Neuronal stem cell (in vitro differentiated cells): ENCODE measurements around the gene AGAP1.

Experiments
- DNase-seq: peaks from one replicate; pipeline ENCODE4 v3.0.0-alpha.2; 2013; ENCODE audit warnings: low spot score
- H2AFZ ChIP-seq: one replicate; pipeline ENCODE4 v1.6.1; 2013; ENCODE audit warnings: mild to moderate bottlenecking, low read length, inconsistent platforms
- H2AK5ac ChIP-seq: 2 replicates; pipeline ENCODE4 v1.6.1; 2013; ENCODE audit warnings: low read depth, mild to moderate bottlenecking, inconsistent platforms, low read length, moderate library complexity, mixed read lengths
- H2BK120ac ChIP-seq: 2 replicates; pipeline ENCODE4 v1.6.1; 2013; ENCODE audit warnings: low read depth, mild to moderate bottlenecking, inconsistent platforms, low read length, moderate library complexity, mixed read lengths
- H2BK12ac ChIP-seq: one replicate; pipeline ENCODE4 v1.6.1; 2013; ENCODE audit warnings: low read length, inconsistent platforms
- H2BK15ac ChIP-seq: 2 replicates; pipeline ENCODE4 v1.6.1; 2013; ENCODE audit warnings: mild to moderate bottlenecking, low read length, inconsistent platforms, mixed read lengths
- H2BK5ac ChIP-seq: one replicate; pipeline ENCODE4 v1.6.1; 2013; ENCODE audit warnings: inconsistent platforms, mild to moderate bottlenecking, low read length, moderate library complexity
- H3K14ac ChIP-seq: one replicate; pipeline ENCODE4 v1.6.1; 2013; ENCODE audit warnings: low read length, inconsistent platforms
- H3K18ac ChIP-seq: 2 replicates; pipeline ENCODE4 v1.6.1; 2013; ENCODE audit warnings: low read length, inconsistent platforms
- H3K23ac ChIP-seq: 2 replicates; pipeline ENCODE4 v1.6.1; 2013; ENCODE audit warnings: low read depth, mild to moderate bottlenecking, mixed read lengths, low read length, inconsistent platforms; ENCODE audit not compliant: poor library complexity
- H3K27ac ChIP-seq: replicated peaks from 3 replicates; pipeline ENCODE4 v1.5.1; 2013; ENCODE audit warnings: low read length, inconsistent platforms
- H3K27me3 ChIP-seq, 3 experiments: 2 replicates each; pipeline ENCODE4 v1.6.1; 2013; ENCODE audit warnings: low read length in 3 of 3, mild to moderate bottlenecking in 2 of 3, inconsistent platforms in 1 of 3, low read depth in 1 of 3, mixed read lengths in 1 of 3, moderate library complexity in 1 of 3; ENCODE audit not compliant: control insufficient read depth in 3 of 3, insufficient read depth in 3 of 3
- H3K36me3 ChIP-seq, 2 donors: replicated peaks in 1 of 2; 2 replicates each; pipeline ENCODE4 v1.6.1; 2013; ENCODE audit warnings: low read length in 2 of 2; ENCODE audit not compliant: control insufficient read depth in 2 of 2, insufficient read depth in 2 of 2
- H3K4ac ChIP-seq: 2 replicates; pipeline ENCODE4 v1.6.1; 2013; ENCODE audit warnings: inconsistent platforms, mild to moderate bottlenecking, low read length, moderate library complexity
- H3K4me1 ChIP-seq, 2 donors: 1 replicate in 1 of 2; 2 replicates in 1 of 2; pipeline ENCODE4 v1.6.1; 2013; ENCODE audit warnings: low read length in 2 of 2, low read depth in 1 of 2; ENCODE audit not compliant: control insufficient read depth in 2 of 2, insufficient read depth in 1 of 2
- H3K4me2 ChIP-seq: one replicate; pipeline ENCODE4 v1.6.1; 2013; ENCODE audit warnings: mild to moderate bottlenecking, low read length, inconsistent platforms; ENCODE audit not compliant: insufficient read depth, poor library complexity, severe bottlenecking
- H3K4me3 ChIP-seq, 2 donors: 2 replicates each; pipeline ENCODE4 v1.5.1; 2013; ENCODE audit warnings: low read length in 2 of 2, mild to moderate bottlenecking in 2 of 2, inconsistent platforms in 1 of 2, moderate library complexity in 1 of 2
- H3K79me1 ChIP-seq: one replicate; pipeline ENCODE4 v1.6.1; 2013; ENCODE audit warnings: low read depth, mild to moderate bottlenecking, inconsistent platforms, low read length, moderate library complexity
- H3K9ac ChIP-seq: one replicate; pipeline ENCODE4 v1.6.1; 2013; ENCODE audit warnings: mild to moderate bottlenecking, low read depth, low read length, inconsistent platforms; ENCODE audit not compliant: poor library complexity
- H3K9me3 ChIP-seq, 2 donors: replicated peaks in 1 of 2; 2 replicates each; pipeline versions ENCODE3 to v1.6.1; 2013; ENCODE audit warnings: low read length in 2 of 2, mild to moderate bottlenecking in 2 of 2, inconsistent platforms in 1 of 2, low read depth in 1 of 2, mixed read lengths in 1 of 2, moderate library complexity in 1 of 2; ENCODE audit not compliant: control insufficient read depth in 2 of 2, insufficient read depth in 1 of 2
- H4K8ac ChIP-seq: one replicate; pipeline ENCODE4 v1.6.1; 2013; ENCODE audit warnings: low read depth, mild to moderate bottlenecking, inconsistent platforms, low read length, moderate library complexity
- H4K91ac ChIP-seq: one replicate; pipeline ENCODE4 v1.6.1; 2013; ENCODE audit warnings: low read length, low read depth, mild to moderate bottlenecking, inconsistent platforms; ENCODE audit not compliant: poor library complexity
- WGBS, 2 donors: extraction: QIAGEN DNeasy Blood & Tissue Kit; methylation state at CpG; one replicate each; pipeline ENCODE4 v1.1.7; 2013; ENCODE audit warnings: missing lambda C conversion rate in 2 of 2, mixed read lengths in 1 of 2; ENCODE audit not compliant: insufficient read length in 2 of 2, insufficient replicate concordance in 1 of 2; ENCODE audit errors: extremely low coverage in 2 of 2; 5-methylcytosine and 5-hydroxymethylcytosine counted together

AGAP1 gene

GRCh38 chr2:235725841-235726240, 232.0 kb downstream of the AGAP1 start:
- H2AK5ac ChIP-seq, result no peak overlapping the region
- peaks cover 5 to 72% of the 10 kb centered on the region in 2 donors for H3K36me3 ChIP-seq
- no peak overlapping the region for H3K4ac ChIP-seq
- DNase-seq, result no peak
- H3K14ac ChIP-seq, result no peak overlapping the region
- no peak overlapping the region for H3K18ac ChIP-seq
- no peak overlapping the region for H3K27ac ChIP-seq
- no peak overlapping the region for H3K9ac ChIP-seq
- H2AFZ ChIP-seq, result no peak overlapping the region
- no peak overlapping the region for H3K4me2 ChIP-seq
- H2BK120ac ChIP-seq, result no peak overlapping the region
- no peak overlapping the region for H2BK15ac ChIP-seq
- H3K79me1 ChIP-seq, result no peaks in the 10 kb centered on the region
- H2BK12ac ChIP-seq, result no peak overlapping the region
- no peak overlapping the region for H2BK5ac ChIP-seq
- no peaks in the 10 kb centered on the region for H3K27me3 ChIP-seq
- no peaks in the 10 kb centered on the region for H3K9me3 ChIP-seq
- H3K23ac ChIP-seq, result no peak overlapping the region
- H3K4me1 ChIP-seq, result peaks cover 0 to 9% of the 10 kb centered on the region in 2 donors
- H4K8ac ChIP-seq, result no peak overlapping the region
- H4K91ac ChIP-seq, result no peak overlapping the region
- WGBS, 2 donors, result no CpG with 5 or more reads among the region's 4 CpGs
- H3K4me3 ChIP-seq, result no peak overlapping the region

GRCh38 chr2:235726554-235726953, 232.7 kb downstream of the AGAP1 start:
- Histone ChIP-seq H3K27me3 (no peaks in the 10 kb centered on the region), H3K4ac (no peak overlapping the region), H3K36me3 (peaks cover 5 to 70% of the 10 kb centered on the region in 2 donors), H3K9ac (no peak overlapping the region), H3K27ac (no peak overlapping the region), H3K23ac (no peak overlapping the region), H2BK120ac (no peak overlapping the region), H3K14ac (no peak overlapping the region), H2BK12ac (no peak overlapping the region), H2AFZ (no peak overlapping the region), H3K18ac (no peak overlapping the region), H3K4me1 (peaks cover 0 to 10% of the 10 kb centered on the region in 2 donors), H3K4me3 (no peak overlapping the region), H2AK5ac (no peak overlapping the region), H2BK5ac (no peak overlapping the region), H4K91ac (no peak overlapping the region), H3K4me2 (no peak overlapping the region), H2BK15ac (no peak overlapping the region), H4K8ac (no peak overlapping the region), H3K9me3 (no peaks in the 10 kb centered on the region), H3K79me1 (no peaks in the 10 kb centered on the region)
- no CpG with 5 or more reads among the region's 5 CpGs for WGBS, 2 donors
- DNase-seq, result no peak

DNA sequence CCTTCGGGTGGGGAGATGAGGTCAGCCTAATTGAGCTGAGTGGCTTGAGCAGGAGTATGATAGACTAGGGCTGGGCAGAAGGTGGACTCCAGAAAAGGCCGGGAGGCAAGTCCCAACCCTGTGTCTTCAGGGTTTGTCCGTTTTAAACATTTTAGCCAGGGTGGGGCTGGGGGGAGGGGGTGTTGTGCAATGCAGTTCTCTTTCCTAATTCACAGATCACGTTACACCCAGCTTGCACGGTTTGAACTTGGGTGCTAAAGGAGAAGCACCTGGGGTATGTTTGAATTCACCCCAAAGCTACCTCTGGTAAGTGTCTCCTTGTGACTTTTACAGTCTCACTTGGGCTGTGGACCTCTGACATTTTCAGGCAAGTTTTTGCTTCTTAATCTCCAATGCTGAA, 233.3 kb downstream of the AGAP1 start:
- WGBS, 2 donors, result no CpG with 5 or more reads among the region's 5 CpGs
- Histone ChIP-seq H2BK12ac (no peak overlapping the region), H4K8ac (no peak overlapping the region), H2BK120ac (no peak overlapping the region), H3K23ac (no peak overlapping the region), H2AFZ (no peak overlapping the region), H4K91ac (no peak overlapping the region), H3K36me3 (peaks cover 5 to 64% of the 10 kb centered on the region in 2 donors), H2AK5ac (no peak overlapping the region), H3K14ac (no peak overlapping the region), H3K27ac (no peak overlapping the region), H3K4me3 (no peak overlapping the region), H3K4ac (no peak overlapping the region), H2BK5ac (no peak overlapping the region), H3K4me2 (no peak overlapping the region), H3K9ac (no peak overlapping the region), H2BK15ac (no peak overlapping the region), H3K79me1 (no peaks in the 10 kb centered on the region), H3K4me1 (peaks cover 0 to 10% of the 10 kb centered on the region in 2 donors), H3K9me3 (no peaks in the 10 kb centered on the region), H3K27me3 (no peaks in the 10 kb centered on the region), H3K18ac (no peak overlapping the region)
- DNase-seq, result no peak

DNA sequence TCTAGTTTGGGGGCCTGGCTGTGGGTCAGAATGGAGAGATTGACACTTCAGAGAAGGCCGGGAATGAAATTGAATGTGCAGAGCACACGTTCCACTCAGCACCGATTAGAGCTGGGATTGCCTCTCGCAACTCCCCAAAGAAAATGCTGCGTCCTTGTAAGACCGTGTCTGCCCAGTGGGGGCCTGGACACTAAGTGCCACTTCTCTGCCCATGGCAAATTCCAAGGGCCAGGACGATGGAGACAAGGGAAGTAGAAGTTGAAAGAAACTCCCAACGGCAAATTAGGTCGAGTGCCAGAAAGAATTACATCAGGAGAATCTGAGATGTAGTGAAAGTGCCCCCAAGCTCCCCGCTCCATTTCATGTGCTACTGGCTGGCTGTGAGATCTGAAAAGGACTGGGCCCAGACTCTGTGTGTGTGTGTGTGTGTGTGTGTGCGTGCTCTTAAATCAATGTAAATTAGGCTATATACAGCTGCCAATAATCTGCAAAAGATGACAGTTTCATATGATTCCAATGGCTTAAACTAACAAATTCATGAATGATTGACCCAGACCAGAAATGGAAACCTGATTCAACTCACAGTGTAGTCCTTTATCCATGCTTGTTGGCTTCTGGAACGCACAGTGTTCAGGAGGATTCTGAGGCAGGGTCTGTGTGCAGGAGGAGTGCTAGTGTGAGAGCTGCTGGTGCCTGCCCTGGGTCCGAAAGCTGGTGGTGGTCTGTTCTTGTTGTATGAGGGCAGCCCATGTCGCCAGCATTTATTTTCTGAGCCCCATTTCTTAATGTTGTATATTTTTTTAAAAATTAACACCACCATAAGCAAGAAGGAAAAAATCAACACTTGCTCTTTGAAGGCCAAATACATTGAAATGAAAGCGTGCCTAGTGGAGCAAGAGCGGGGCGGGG, 234.3 kb downstream of the AGAP1 start:
- no peak overlapping the region for H3K9ac ChIP-seq
- no peak overlapping the region for H3K18ac ChIP-seq
- H3K27me3 ChIP-seq, result no peaks in the 10 kb centered on the region
- no peak overlapping the region for H2BK120ac ChIP-seq
- H2BK15ac ChIP-seq, result no peak overlapping the region
- no peak overlapping the region for H4K8ac ChIP-seq
- no peak overlapping the region for H3K27ac ChIP-seq
- no peak overlapping the region for H3K4me2 ChIP-seq
- H2AK5ac ChIP-seq, result no peak overlapping the region
- no peaks in the 10 kb centered on the region for H3K79me1 ChIP-seq
- DNase-seq, result no peak
- H3K4me3 ChIP-seq, result no peak overlapping the region
- no peak overlapping the region for H3K4ac ChIP-seq
- no peak overlapping the region for H3K23ac ChIP-seq
- H4K91ac ChIP-seq, result no peak overlapping the region
- no peak overlapping the region for H3K14ac ChIP-seq
- H3K4me1 ChIP-seq, result peaks cover 0 to 14% of the 10 kb centered on the region in 2 donors
- no CpG with 5 or more reads among the region's 17 CpGs for WGBS, 2 donors
- no peak overlapping the region for H2BK12ac ChIP-seq
- peaks cover 5 to 62% of the 10 kb centered on the region in 2 donors for H3K36me3 ChIP-seq
- no peaks in the 10 kb centered on the region for H3K9me3 ChIP-seq
- H2BK5ac ChIP-seq, result no peak overlapping the region
- H2AFZ ChIP-seq, result no peak overlapping the region
